Measurements from ENCODE around the gene KIAA1328. TPM values are rescaled to one million over a fixed set of nuclear protein-coding genes. Genes with fewer than 3 reads are reported as not detected.

The KIAA1328 gene
- polyA plus RNA-seq, 1 donor = 5.7 TPM

GRCh38 chr18:36950960-36951359 lies 122.0 kb downstream of the KIAA1328 start:
- DNase-seq (ENCODE audit: low read depth) = no peak

GRCh38 chr18:36953047-36953446 lies 124.1 kb downstream of the KIAA1328 start:
- no peak for DNase-seq (ENCODE audit: low read depth)

GRCh38 chr18:36960038-36960437 lies 131.1 kb downstream of the KIAA1328 start:
- no peak for DNase-seq (ENCODE audit: low read depth)

- no peak for DNase-seq (ENCODE audit: low read depth)
Observed at GRCh38 chr18:36963464-36963863, 134.5 kb downstream of the KIAA1328 start.

- DNase-seq (ENCODE audit: low read depth) = no peak
Observed at GRCh38 chr18:36974686-36975085, 145.8 kb downstream of the KIAA1328 start.

GRCh38 chr18:36977121-36977520 lies 148.2 kb downstream of the KIAA1328 start:
- DNase-seq (ENCODE audit: low read depth) = no peak

- DNase-seq (ENCODE audit: low read depth) = no peak
Observed at GRCh38 chr18:36993068-36993467, 164.1 kb downstream of the KIAA1328 start.

GRCh38 chr18:37006742-37007141 lies 177.8 kb downstream of the KIAA1328 start:
- no peak for DNase-seq (ENCODE audit: low read depth)

- no peak for DNase-seq (ENCODE audit: low read depth)
Observed at GRCh38 chr18:37012452-37012851, 183.5 kb downstream of the KIAA1328 start.

GRCh38 chr18:37019157-37019827 lies 190.4 kb downstream of the KIAA1328 start:
- DNase-seq (ENCODE audit: low read depth) = no peak

- DNase-seq (ENCODE audit: low read depth) = no peak
Observed at GRCh38 chr18:37033419-37033818, 204.5 kb downstream of the KIAA1328 start.

- DNase-seq (ENCODE audit: low read depth) = no peak
Observed at GRCh38 chr18:37042381-37042780, 213.5 kb downstream of the KIAA1328 start.

- DNase-seq (ENCODE audit: low read depth) = no peak
Observed at GRCh38 chr18:37055137-37055802, 226.3 kb downstream of the KIAA1328 start.

- no peak for DNase-seq (ENCODE audit: low read depth)
Observed at GRCh38 chr18:37064187-37064586, 235.3 kb downstream of the KIAA1328 start.

- DNase-seq (ENCODE audit: low read depth) = no peak
Observed at GRCh38 chr18:37065254-37065653, 236.3 kb downstream of the KIAA1328 start.

- DNase-seq (ENCODE audit: low read depth) = no peak
Observed at GRCh38 chr18:37084912-37085311, 256.0 kb downstream of the KIAA1328 start.

GRCh38 chr18:37085362-37085761 lies 256.4 kb downstream of the KIAA1328 start:
- no peak for DNase-seq (ENCODE audit: low read depth)

- DNase-seq (ENCODE audit: low read depth) = no peak
Observed at GRCh38 chr18:37107748-37108522, 279.0 kb downstream of the KIAA1328 start.

GRCh38 chr18:37122877-37123276 lies 293.9 kb downstream of the KIAA1328 start:
- DNase-seq (ENCODE audit: low read depth) = no peak

- DNase-seq (ENCODE audit: low read depth) = no peak
Observed at GRCh38 chr18:37124516-37124915, 295.6 kb downstream of the KIAA1328 start.

GRCh38 chr18:37135177-37135576 lies 306.2 kb downstream of the KIAA1328 start:
- DNase-seq (ENCODE audit: low read depth) = no peak

- DNase-seq (ENCODE audit: low read depth) = no peak
Observed at GRCh38 chr18:37138456-37138855, 309.5 kb downstream of the KIAA1328 start.

GRCh38 chr18:37139876-37140275 lies 310.9 kb downstream of the KIAA1328 start:
- no peak for DNase-seq (ENCODE audit: low read depth)

Data from forelimb muscle (tissue), 1 donor.